Epithelial cell of esophagus (primary cell): ENCODE data around the gene ADCYAP1R1.

Experiments used
- DNase-seq: peaks from one replicate; pipeline ENCODE4 v3.0.0; 2010; ENCODE audit warnings: low read depth
- H3K4me3 ChIP-seq: 2 replicates; pipeline ENCODE4 v1.5.1; 2011; ENCODE audit warnings: mild to moderate bottlenecking, low read length, control low read depth
- CTCF ChIP-seq: IDR thresholded peaks from 2 replicates; pipeline ENCODE4 v1.5.1; 2011; ENCODE audit warnings: low read depth, mild to moderate bottlenecking, low read length, control low read depth, inconsistent platforms; ENCODE audit not compliant: insufficient read depth; ENCODE audit errors: missing control alignments

ADCYAP1R1 gene

GRCh38 chr7:31082447-31082846, 30.3 kb downstream of the ADCYAP1R1 start:
- TF ChIP-seq CTCF = no peak
- DNase-seq = no peak

GRCh38 chr7:31083210-31083786, 31.2 kb downstream of the ADCYAP1R1 start:
- no peak for DNase-seq
- no peak for TF ChIP-seq CTCF
- H3K4me3 ChIP-seq = no peak overlapping the region

More at GRCh38 chr7:31082447-31082846, 30.3 kb downstream of the ADCYAP1R1 start:
- no peak overlapping the region for H3K4me3 ChIP-seq

GRCh38 chr7:31084226-31084625, 32.1 kb downstream of the ADCYAP1R1 start:
- TF ChIP-seq CTCF = no peak
- no peak overlapping the region for H3K4me3 ChIP-seq
- no peak for DNase-seq

- no peak overlapping the region for H3K4me3 ChIP-seq
- no peak for TF ChIP-seq CTCF
- DNase-seq = no peak
These were observed 35.2 kb downstream of the ADCYAP1R1 start for GRCh38 chr7:31087351-31087750.

GRCh38 chr7:31091924-31092434, 39.9 kb downstream of the ADCYAP1R1 start:
- H3K4me3 ChIP-seq = no peak overlapping the region
- DNase-seq = no peak
- no peak for TF ChIP-seq CTCF

- DNase-seq = no peak
- no peak overlapping the region for H3K4me3 ChIP-seq
- no peak for TF ChIP-seq CTCF
These were observed 40.5 kb downstream of the ADCYAP1R1 start for GRCh38 chr7:31092606-31093005.

GRCh38 chr7:31093282-31093681, 41.2 kb downstream of the ADCYAP1R1 start:
- no peak overlapping the region for H3K4me3 ChIP-seq
- TF ChIP-seq CTCF = no peak
- no peak for DNase-seq
